H9 (cell line): ENCODE data around the gene ATP6V1B1. TPM values are rescaled to one million over a fixed set of nuclear protein-coding genes. Genes with fewer than 3 reads are reported as not detected.

Experiments
- DNase-seq: peaks from one replicate; pipeline ENCODE4 v3.0.0-alpha.2; 2017
- H2AFZ ChIP-seq: one replicate; pipeline ENCODE4 v1.6.1; 2013; ENCODE audit warnings: mild to moderate bottlenecking, low read length, control low read depth, moderate library complexity
- H2AK5ac ChIP-seq: 2 replicates; pipeline ENCODE4 v1.6.1; 2013; ENCODE audit warnings: low read length, control low read depth, mixed read lengths; ENCODE audit not compliant: insufficient read length
- H2BK120ac ChIP-seq: one replicate; pipeline ENCODE4 v1.6.1; 2013; ENCODE audit warnings: low read depth, mild to moderate bottlenecking, low read length, control low read depth, inconsistent platforms; ENCODE audit not compliant: poor library complexity, severe bottlenecking
- H2BK12ac ChIP-seq: 2 replicates; pipeline ENCODE4 v1.6.1; 2013; ENCODE audit warnings: low read length, control low read depth, mixed read lengths, low read depth; ENCODE audit not compliant: insufficient read length
- H2BK15ac ChIP-seq: 2 replicates; pipeline ENCODE4 v1.6.1; 2013; ENCODE audit warnings: low read depth, low read length, control low read depth
- H2BK20ac ChIP-seq: one replicate; pipeline ENCODE4 v1.6.1; 2013; ENCODE audit warnings: low read depth, mild to moderate bottlenecking, low read length, control low read depth, inconsistent platforms; ENCODE audit not compliant: poor library complexity, severe bottlenecking
- H2BK5ac ChIP-seq: 2 replicates; pipeline ENCODE4 v1.6.1; 2013; ENCODE audit warnings: low read length, control low read depth, mixed read lengths; ENCODE audit not compliant: insufficient read length
- H3K14ac ChIP-seq: 2 replicates; pipeline ENCODE4 v1.6.1; 2013; ENCODE audit warnings: low read length, control low read depth; ENCODE audit not compliant: insufficient read depth
- H3K18ac ChIP-seq: 2 replicates; pipeline ENCODE4 v1.6.1; 2013; ENCODE audit warnings: low read depth, mild to moderate bottlenecking, mixed read lengths, low read length, control low read depth; ENCODE audit not compliant: insufficient read length
- H3K23ac ChIP-seq: 2 replicates; pipeline ENCODE4 v1.6.1; 2013; ENCODE audit warnings: low read length, control low read depth, mixed read lengths, low read depth; ENCODE audit not compliant: insufficient read length
- H3K23me2 ChIP-seq: 2 replicates; pipeline ENCODE4 v1.6.1; 2013; ENCODE audit warnings: low read depth, mild to moderate bottlenecking, mixed read lengths, low read length, control low read depth; ENCODE audit not compliant: insufficient read length, poor library complexity, severe bottlenecking
- H3K27ac ChIP-seq: 2 replicates; pipeline ENCODE4 v1.5.1; 2013; ENCODE audit warnings: low read length, control low read depth, mixed read lengths, low read depth; ENCODE audit not compliant: insufficient read length
- H3K27me3 ChIP-seq: 2 replicates; pipeline ENCODE4 v1.6.1; 2013; ENCODE audit warnings: low read length, control low read depth, inconsistent platforms; ENCODE audit not compliant: insufficient read depth
- H3K4ac ChIP-seq: 2 replicates; pipeline ENCODE4 v1.6.1; 2013; ENCODE audit warnings: low read depth, mild to moderate bottlenecking, control low read depth, inconsistent platforms, low read length, moderate library complexity
- H3K4me1 ChIP-seq: 2 replicates; pipeline ENCODE4 v1.6.1; 2013; ENCODE audit warnings: low read length, control low read depth, inconsistent platforms; ENCODE audit not compliant: insufficient read depth
- H3K4me2 ChIP-seq: 2 replicates; pipeline ENCODE4 v1.6.1; 2013; ENCODE audit warnings: low read length, control low read depth, mixed read lengths; ENCODE audit not compliant: insufficient read length, insufficient read depth
- H3K56ac ChIP-seq: 2 replicates; pipeline ENCODE4 v1.6.1; 2013; ENCODE audit warnings: low read depth, mild to moderate bottlenecking, mixed read lengths, low read length, control low read depth; ENCODE audit not compliant: insufficient read length
- H3K79me1 ChIP-seq: 2 replicates; pipeline ENCODE4 v1.6.1; 2013; ENCODE audit warnings: low read depth, mild to moderate bottlenecking, moderate library complexity, low read length, control low read depth, inconsistent platforms; ENCODE audit not compliant: insufficient read depth, poor library complexity, severe bottlenecking
- H3K79me2 ChIP-seq: 2 replicates; pipeline ENCODE4 v1.6.1; 2013; ENCODE audit warnings: low read length, control low read depth, inconsistent platforms; ENCODE audit not compliant: insufficient read depth
- H3K9ac ChIP-seq: 2 replicates; pipeline ENCODE4 v1.6.1; 2013; ENCODE audit warnings: low read length, control low read depth, mixed read lengths; ENCODE audit not compliant: insufficient read length; ENCODE audit errors: extremely low read depth
- H3K9me3 ChIP-seq: one replicate; pipeline ENCODE4 v1.6.1; 2013; ENCODE audit warnings: low read depth, low read length, inconsistent platforms; ENCODE audit not compliant: control insufficient read depth
- H3T11ph ChIP-seq: one replicate; pipeline ENCODE4 v1.6.1; 2013; ENCODE audit warnings: mild to moderate bottlenecking, low read length, control low read depth, inconsistent platforms
- H4K20me1 ChIP-seq: one replicate; pipeline ENCODE4 v1.6.1; 2013; ENCODE audit not compliant: control insufficient read depth, insufficient read length, insufficient read depth
- H4K5ac ChIP-seq: 2 replicates; pipeline ENCODE4 v1.6.1; 2013; ENCODE audit warnings: low read depth, mild to moderate bottlenecking, mixed read lengths, low read length, control low read depth; ENCODE audit not compliant: insufficient read length
- H4K8ac ChIP-seq: replicated peaks from 2 replicates; pipeline ENCODE4 v1.6.1; 2013; ENCODE audit warnings: low read length, control low read depth, mixed read lengths, low read depth; ENCODE audit not compliant: insufficient read length
- H4K91ac ChIP-seq: 2 replicates; pipeline ENCODE4 v1.6.1; 2013; ENCODE audit warnings: low read depth, mild to moderate bottlenecking, moderate library complexity, mixed read lengths, low read length, control low read depth; ENCODE audit not compliant: insufficient read length
- H3K27ac Mint-ChIP-seq, 3 experiments: 2 replicates in 2 of 3; 3 replicates in 1 of 3; pipeline ENCODE4 v1.8.0; 2020 to 2021; ENCODE audit warnings: mixed read lengths in 3 of 3, mild to moderate bottlenecking in 1 of 3, moderate library complexity in 1 of 3
- H3K27me3 Mint-ChIP-seq: 2 replicates; pipeline ENCODE4 v1.8.0; 2021; ENCODE audit warnings: low read depth, mild to moderate bottlenecking, moderate library complexity, mixed read lengths
- H3K36me3 Mint-ChIP-seq, 3 experiments: 2 replicates in 2 of 3; 3 replicates in 1 of 3; pipeline ENCODE4 v1.8.0; 2020 to 2021; ENCODE audit warnings: low read depth in 3 of 3, mixed read lengths in 3 of 3; ENCODE audit not compliant: insufficient read depth in 1 of 3
- H3K4me1 Mint-ChIP-seq, 2 experiments: 2 replicates each; pipeline ENCODE4 v1.8.0; 2020; ENCODE audit warnings: mixed read lengths in 2 of 2
- H3K4me3 Mint-ChIP-seq, 2 experiments: 2 replicates in 1 of 2; 3 replicates in 1 of 2; pipeline ENCODE4 v1.8.0; 2020 to 2021; ENCODE audit warnings: mild to moderate bottlenecking in 2 of 2, mixed read lengths in 2 of 2, moderate library complexity in 1 of 2
- H3K9me3 Mint-ChIP-seq, 2 experiments: 2 replicates in 1 of 2; 3 replicates in 1 of 2; pipeline ENCODE4 v1.8.0; 2020; ENCODE audit warnings: mild to moderate bottlenecking in 2 of 2, mixed read lengths in 2 of 2, moderate library complexity in 1 of 2
- WGBS: extraction: QIAGEN DNeasy Blood & Tissue Kit; methylation state at CpG from one replicate; pipeline ENCODE4 v1.1.7; 2013; ENCODE audit warnings: missing lambda C conversion rate, low lambda C conversion rate, mixed read lengths; ENCODE audit not compliant: insufficient read length; ENCODE audit errors: extremely low coverage; 5-methylcytosine and 5-hydroxymethylcytosine counted together
- total RNA-seq: library from RNA; stranded (reverse); gene quantifications from 2 replicates; pipeline ENCODE4 v1.2.1, GENCODE V29; 2021
- TF ChIP-seq, protein P1 (sequence below): fragments of 200-600 bp; sonication (generic); conservative IDR thresholded peaks from 3 replicates; pipeline ENCODE4 v1.8.0; 2021; ENCODE audit warnings: antibody characterized with exemption, mild to moderate bottlenecking

ATP6V1B1 gene
- total RNA-seq, 1 experiment from 2014 or later: not detected

DNA sequence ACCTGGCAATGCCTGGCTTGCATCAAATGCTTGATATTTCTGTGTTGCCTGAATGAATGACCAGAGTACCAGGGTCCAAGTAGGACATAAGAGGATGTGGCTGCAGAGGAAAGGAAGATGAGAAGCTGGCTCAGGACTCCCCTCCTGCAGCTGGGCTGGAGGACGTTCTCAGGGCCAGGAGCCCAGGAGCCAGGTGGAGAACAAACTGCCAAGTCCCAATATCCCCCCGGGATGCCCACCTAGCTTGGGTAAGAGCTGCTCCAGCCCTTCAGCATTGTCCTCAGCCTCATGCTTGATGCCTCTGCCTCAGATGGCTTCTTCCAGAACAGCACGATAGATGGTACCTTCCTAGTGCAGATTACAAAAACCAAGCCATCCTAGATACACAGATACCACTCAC lies 8.6 kb upstream of the ATP6V1B1 start:
- H3K27ac ChIP-seq: no peak overlapping the region
- H2BK5ac ChIP-seq: no peak overlapping the region
- H3K23ac ChIP-seq: no peak overlapping the region
- no peaks in the 10 kb centered on the region for H4K20me1 ChIP-seq
- H2BK120ac ChIP-seq: no peak overlapping the region
- H3K23me2 ChIP-seq: no peaks in the 10 kb centered on the region
- no peaks in the 10 kb centered on the region for H3K9me3 ChIP-seq
- H2AFZ ChIP-seq: no peak overlapping the region
- TF ChIP-seq, protein P1, sequence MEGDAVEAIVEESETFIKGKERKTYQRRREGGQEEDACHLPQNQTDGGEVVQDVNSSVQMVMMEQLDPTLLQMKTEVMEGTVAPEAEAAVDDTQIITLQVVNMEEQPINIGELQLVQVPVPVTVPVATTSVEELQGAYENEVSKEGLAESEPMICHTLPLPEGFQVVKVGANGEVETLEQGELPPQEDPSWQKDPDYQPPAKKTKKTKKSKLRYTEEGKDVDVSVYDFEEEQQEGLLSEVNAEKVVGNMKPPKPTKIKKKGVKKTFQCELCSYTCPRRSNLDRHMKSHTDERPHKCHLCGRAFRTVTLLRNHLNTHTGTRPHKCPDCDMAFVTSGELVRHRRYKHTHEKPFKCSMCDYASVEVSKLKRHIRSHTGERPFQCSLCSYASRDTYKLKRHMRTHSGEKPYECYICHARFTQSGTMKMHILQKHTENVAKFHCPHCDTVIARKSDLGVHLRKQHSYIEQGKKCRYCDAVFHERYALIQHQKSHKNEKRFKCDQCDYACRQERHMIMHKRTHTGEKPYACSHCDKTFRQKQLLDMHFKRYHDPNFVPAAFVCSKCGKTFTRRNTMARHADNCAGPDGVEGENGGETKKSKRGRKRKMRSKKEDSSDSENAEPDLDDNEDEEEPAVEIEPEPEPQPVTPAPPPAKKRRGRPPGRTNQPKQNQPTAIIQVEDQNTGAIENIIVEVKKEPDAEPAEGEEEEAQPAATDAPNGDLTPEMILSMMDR: no peak
- H3K79me1 ChIP-seq: no peaks in the 10 kb centered on the region
- no peak overlapping the region for H3K4me2 ChIP-seq
- H3K4me1 ChIP-seq: no peaks in the 10 kb centered on the region
- DNase-seq: peak; percentile 12
- no peak overlapping the region for H3T11ph ChIP-seq
- Mint-ChIP-seq H3K36me3 (no peaks in the 10 kb centered on the region), H3K27me3 (peaks cover 68% of the 10 kb centered on the region), H3K27ac (no peak overlapping the region), H3K4me1 (peaks cover 12 to 23% of the 10 kb centered on the region in 2 experiments), H3K4me3 (no peak overlapping the region), H3K9me3 (no peaks in the 10 kb centered on the region)
- WGBS: no CpG with 5 or more reads among the region's 3 CpGs
- H4K91ac ChIP-seq: no peak overlapping the region
- H3K9ac ChIP-seq: no peak overlapping the region
- H2BK15ac ChIP-seq: no peak overlapping the region
- no peak overlapping the region for H3K14ac ChIP-seq
- no peak overlapping the region for H4K5ac ChIP-seq
- H2BK20ac ChIP-seq: no peak overlapping the region
- H3K79me2 ChIP-seq: no peaks in the 10 kb centered on the region
- no peak overlapping the region for H2AK5ac ChIP-seq
- H3K4ac ChIP-seq: no peak overlapping the region
- no peak overlapping the region for H4K8ac ChIP-seq
- H2BK12ac ChIP-seq: no peak overlapping the region
- H3K56ac ChIP-seq: no peak overlapping the region
- no peak overlapping the region for H3K18ac ChIP-seq
- H3K27me3 ChIP-seq: no peaks in the 10 kb centered on the region
